GM19438 (cell line): ENCODE data around the gene ORC3.
"Not testable (repeated sequence)": the region's sequence is repeated elsewhere in the genome, so short reads cannot be mapped to it uniquely, and the experiment has no call there.

Experiments
- ATAC-seq: cut with Tn5 transposase; IDR thresholded peaks from one replicate; pipeline ENCODE4 v1.9.1; 2021; ENCODE audit warnings: low read depth; ENCODE audit not compliant: unreplicated experiment

The ORC3 gene

GRCh38 chr6:87690441-87690840, 100.5 kb downstream of the ORC3 start:
- no peak for ATAC-seq

GRCh38 chr6:87692086-87692485, 102.2 kb downstream of the ORC3 start:
- no peak for ATAC-seq

GRCh38 chr6:87696817-87697216, 106.9 kb downstream of the ORC3 start:
- not testable (repeated sequence) for ATAC-seq

GRCh38 chr6:87697581-87698546, 107.9 kb downstream of the ORC3 start:
- ATAC-seq: no peak

- no peak for ATAC-seq
Measured at GRCh38 chr6:87698547-87699006, 108.6 kb downstream of the ORC3 start.

- ATAC-seq: no peak
Measured at GRCh38 chr6:87699576-87699975, 109.6 kb downstream of the ORC3 start.

- no peak for ATAC-seq
Measured at GRCh38 chr6:87700397-87701343, 110.7 kb downstream of the ORC3 start.

GRCh38 chr6:87701344-87701675, 111.4 kb downstream of the ORC3 start:
- no peak for ATAC-seq

GRCh38 chr6:87701676-87702588, 112.0 kb downstream of the ORC3 start, which contains the start of gene AKIRIN2:
TSS of gene AKIRIN2 (minus strand) at chr6:87702233. CDS start at chr6:87701684, 549 bp downstream.
- peak; percentile 68 for ATAC-seq

- ATAC-seq: peak; percentile 14
Measured at GRCh38 chr6:87702589-87702945, 112.6 kb downstream of the ORC3 start.

GRCh38 chr6:87703039-87703438, 113.1 kb downstream of the ORC3 start:
- not testable (repeated sequence) for ATAC-seq

GRCh38 chr6:87705070-87705691, 115.2 kb downstream of the ORC3 start:
- ATAC-seq: peak; percentile 27

GRCh38 chr6:87706187-87706966, 116.4 kb downstream of the ORC3 start:
- ATAC-seq: no peak

GRCh38 chr6:87708581-87709427, 118.9 kb downstream of the ORC3 start:
- not testable (repeated sequence) for ATAC-seq

- ATAC-seq: no peak
Measured at GRCh38 chr6:87710090-87710489, 120.2 kb downstream of the ORC3 start.

GRCh38 chr6:87712713-87713112, 122.8 kb downstream of the ORC3 start:
- not testable (repeated sequence) for ATAC-seq

- ATAC-seq: no peak
Measured at GRCh38 chr6:87714093-87714842, 124.3 kb downstream of the ORC3 start.
